AG10803 (cell line): ENCODE data around the gene KCNJ6.

ENCODE experiments used
- DNase-seq: peaks from one replicate; pipeline ENCODE4 v3.0.0; 2010; ENCODE audit warnings: low read depth
- H3K4me3 ChIP-seq: 2 replicates; pipeline ENCODE4 v1.5.1; 2011; ENCODE audit warnings: mild to moderate bottlenecking, low read length, control low read depth
- TF ChIP-seq, protein P1 (sequence below): conservative IDR thresholded peaks from 2 replicates; pipeline ENCODE4 v1.5.1; 2011; ENCODE audit warnings: mild to moderate bottlenecking, low read length, control low read depth, inconsistent platforms

KCNJ6 gene

DNA sequence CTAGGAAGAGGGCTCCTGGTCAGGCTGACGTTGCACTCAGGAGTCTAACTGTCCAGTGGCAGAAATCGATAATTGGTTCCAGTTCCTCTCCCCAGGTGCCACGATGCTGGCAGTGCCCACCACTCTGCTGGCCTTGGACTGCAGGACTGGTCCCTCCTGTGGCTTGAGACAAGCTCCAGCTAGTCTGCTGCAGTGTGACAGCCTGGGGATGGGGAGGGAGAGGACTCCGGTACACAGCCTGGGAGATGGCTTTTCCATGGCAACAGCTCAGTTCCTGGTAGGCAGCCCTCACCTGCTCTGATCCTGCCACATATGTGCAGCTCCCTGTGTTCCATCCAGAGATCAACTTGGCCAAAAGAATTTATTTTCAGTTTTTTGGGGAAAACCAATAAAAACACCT lies 239.3 kb downstream of the KCNJ6 start:
- DNase-seq = no peak
- TF ChIP-seq, protein P1, sequence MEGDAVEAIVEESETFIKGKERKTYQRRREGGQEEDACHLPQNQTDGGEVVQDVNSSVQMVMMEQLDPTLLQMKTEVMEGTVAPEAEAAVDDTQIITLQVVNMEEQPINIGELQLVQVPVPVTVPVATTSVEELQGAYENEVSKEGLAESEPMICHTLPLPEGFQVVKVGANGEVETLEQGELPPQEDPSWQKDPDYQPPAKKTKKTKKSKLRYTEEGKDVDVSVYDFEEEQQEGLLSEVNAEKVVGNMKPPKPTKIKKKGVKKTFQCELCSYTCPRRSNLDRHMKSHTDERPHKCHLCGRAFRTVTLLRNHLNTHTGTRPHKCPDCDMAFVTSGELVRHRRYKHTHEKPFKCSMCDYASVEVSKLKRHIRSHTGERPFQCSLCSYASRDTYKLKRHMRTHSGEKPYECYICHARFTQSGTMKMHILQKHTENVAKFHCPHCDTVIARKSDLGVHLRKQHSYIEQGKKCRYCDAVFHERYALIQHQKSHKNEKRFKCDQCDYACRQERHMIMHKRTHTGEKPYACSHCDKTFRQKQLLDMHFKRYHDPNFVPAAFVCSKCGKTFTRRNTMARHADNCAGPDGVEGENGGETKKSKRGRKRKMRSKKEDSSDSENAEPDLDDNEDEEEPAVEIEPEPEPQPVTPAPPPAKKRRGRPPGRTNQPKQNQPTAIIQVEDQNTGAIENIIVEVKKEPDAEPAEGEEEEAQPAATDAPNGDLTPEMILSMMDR = no peak
- H3K4me3 ChIP-seq = no peak overlapping the region

DNA sequence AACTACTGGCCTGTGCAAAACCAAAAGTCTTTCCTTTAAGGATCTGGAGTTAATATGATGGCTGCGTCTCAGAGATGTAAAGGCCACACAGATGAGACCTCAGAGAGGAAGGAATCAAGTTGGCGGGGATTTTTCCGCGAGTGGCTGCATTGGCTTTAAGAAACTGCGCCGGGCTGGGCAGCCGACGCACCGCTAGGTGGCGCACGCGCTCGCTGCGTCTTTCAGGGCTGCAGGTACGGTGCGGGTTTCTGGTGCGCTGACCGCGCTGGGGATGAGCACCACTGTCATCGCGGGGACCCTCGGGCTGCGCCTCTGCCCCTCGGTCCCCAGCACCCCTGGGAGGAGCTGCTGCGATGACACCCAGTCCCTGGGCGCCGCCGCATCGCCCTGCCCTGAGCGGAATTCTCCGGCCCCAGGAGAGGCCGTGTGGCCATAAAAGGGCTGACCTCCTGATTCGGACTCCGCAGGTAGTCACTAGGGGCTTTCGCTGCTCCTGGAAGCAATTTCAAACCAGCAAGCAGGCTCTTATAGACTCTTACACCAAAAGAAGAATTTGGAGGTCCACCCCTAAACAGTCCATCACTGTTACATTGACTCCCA lies 241.0 kb downstream of the KCNJ6 start:
- TF ChIP-seq, protein P1 = peak; percentile 80
- H3K4me3 ChIP-seq = no peak overlapping the region
- DNase-seq = peak; percentile 30

DNA sequence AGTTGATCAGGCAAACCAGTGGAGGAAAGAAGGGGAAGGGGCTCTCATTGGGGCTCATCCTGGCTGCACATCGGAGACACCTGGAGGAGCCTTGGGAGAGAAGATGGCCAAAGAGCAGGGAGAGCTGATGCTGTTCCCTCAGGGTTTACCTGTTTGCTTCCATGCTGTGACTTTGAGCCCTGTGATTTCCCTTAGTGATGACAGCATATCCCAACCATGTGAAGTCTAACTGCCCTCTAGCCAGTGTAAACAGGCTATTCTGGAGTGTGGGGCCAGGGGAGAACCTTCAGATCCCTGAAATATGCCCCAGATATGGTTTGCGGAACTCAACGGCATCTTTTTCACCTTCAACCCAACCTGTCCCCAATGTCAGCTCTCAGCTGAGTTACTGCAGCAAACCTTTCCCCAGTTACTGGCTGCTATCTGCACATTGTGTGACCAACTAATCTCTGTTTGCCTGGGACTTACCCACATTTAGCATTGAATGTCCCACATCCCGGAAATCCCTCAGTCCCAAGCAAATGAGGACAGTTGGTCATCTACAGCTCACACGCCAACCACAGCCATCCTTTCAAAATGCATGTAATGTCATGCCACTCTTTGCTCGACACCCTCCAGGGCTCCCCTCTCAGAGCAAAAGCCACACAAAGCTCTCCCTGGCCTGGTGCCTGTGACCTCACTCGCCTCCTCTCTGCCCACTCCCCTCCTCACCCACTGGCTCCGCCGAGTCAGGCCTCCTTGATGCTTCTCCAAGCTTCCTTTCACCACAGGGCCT lies 242.3 kb downstream of the KCNJ6 start:
- H3K4me3 ChIP-seq = no peak overlapping the region
- TF ChIP-seq, protein P1 = no peak
- no peak for DNase-seq

DNA sequence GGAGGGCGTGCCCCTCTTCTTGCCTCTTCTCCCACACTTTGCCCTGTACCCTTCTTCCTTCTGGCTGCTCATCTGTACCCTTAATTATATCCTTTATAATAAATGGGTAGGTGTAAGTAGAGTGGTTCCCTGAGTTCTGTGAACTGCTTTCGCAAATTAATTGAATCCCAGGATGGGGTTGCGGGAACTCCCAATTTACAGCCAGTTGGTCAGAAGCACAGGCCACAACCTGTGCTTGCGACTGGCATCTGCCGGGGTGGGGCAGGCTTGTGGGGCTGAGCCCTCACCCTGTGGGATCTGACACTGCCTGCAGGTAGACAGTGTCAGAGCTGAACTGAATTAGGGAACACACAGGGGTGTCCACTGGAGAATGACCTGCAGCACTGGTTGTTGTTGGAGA lies 244.9 kb downstream of the KCNJ6 start:
- H3K4me3 ChIP-seq = no peak overlapping the region
- TF ChIP-seq, protein P1 = no peak
- no peak for DNase-seq

DNA sequence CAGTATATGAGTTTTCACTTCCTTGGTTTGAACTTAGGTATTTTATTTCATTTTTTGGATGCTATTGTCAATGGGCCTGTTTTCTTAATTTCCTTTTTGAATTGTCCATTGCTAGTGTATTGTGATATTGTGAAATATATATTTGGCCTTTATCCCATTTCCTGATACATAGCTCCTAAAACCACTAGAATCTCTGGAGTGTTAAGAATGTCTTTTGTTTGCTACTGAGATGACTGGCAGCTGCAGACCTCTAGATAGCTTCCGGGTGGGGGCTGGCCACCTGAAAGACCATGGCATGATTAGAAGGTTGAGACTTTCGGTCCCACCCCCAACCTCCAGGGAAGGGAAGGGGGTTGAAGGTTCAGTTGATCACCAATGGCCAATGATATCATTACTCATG lies 245.4 kb downstream of the KCNJ6 start:
- DNase-seq = peak; percentile 86
- TF ChIP-seq, protein P1 = no peak
- no peak overlapping the region for H3K4me3 ChIP-seq

DNA sequence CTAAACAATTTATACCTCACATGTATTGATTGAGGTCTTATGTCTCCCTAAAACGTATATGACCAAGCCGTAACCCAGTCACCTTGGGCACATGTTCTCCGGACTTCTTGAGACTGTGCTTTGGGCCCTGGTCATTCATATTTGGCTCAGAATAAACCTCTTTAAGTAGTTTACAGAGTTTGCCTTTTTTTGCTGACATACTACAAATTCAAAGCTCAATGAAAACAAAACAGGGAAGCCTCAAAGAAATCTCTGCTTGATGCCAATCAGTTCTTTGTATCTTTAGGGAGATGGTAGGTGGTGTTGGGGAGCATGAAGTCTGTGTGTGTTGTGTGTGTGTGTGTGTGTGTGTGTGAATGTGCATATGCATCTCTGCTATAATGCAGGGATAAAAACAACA lies 247.0 kb downstream of the KCNJ6 start:
- no peak for DNase-seq
- TF ChIP-seq, protein P1 = no peak
- no peak overlapping the region for H3K4me3 ChIP-seq
